Anterior cingulate cortex (tissue), 58 donors: ENCODE data around the gene MYMX.
"Not testable (repeated sequence)": the region's sequence is repeated elsewhere in the genome, so short reads cannot be mapped to it uniquely, and the experiment has no call there.

Experiments used
- DNase-seq, 58 donors: peaks; one replicate each; lab custom pipeline; 2025; lab: John Stamatoyannopoulos, UW

MYMX gene

DNA sequence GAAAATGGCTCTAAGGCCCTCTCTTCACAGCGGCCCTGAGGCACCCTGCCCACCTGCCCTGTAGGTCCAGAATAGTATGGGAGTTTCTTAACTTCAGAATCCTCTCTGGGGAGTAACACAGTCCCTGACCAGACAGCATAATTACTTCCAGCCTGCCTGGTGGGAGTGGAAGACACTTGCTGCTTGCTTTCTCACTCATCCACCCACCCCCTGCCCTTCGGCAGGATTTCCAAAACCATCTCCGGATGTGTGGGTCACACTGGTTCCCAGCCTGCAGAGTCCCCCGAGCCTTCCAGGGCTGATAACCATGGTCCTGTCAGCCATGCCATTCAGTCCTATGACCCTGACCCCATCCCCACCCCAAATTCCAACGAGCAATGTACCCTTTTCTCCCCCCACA is 12.1 kb downstream of the MYMX start:
- DNase-seq: no peak

DNA sequence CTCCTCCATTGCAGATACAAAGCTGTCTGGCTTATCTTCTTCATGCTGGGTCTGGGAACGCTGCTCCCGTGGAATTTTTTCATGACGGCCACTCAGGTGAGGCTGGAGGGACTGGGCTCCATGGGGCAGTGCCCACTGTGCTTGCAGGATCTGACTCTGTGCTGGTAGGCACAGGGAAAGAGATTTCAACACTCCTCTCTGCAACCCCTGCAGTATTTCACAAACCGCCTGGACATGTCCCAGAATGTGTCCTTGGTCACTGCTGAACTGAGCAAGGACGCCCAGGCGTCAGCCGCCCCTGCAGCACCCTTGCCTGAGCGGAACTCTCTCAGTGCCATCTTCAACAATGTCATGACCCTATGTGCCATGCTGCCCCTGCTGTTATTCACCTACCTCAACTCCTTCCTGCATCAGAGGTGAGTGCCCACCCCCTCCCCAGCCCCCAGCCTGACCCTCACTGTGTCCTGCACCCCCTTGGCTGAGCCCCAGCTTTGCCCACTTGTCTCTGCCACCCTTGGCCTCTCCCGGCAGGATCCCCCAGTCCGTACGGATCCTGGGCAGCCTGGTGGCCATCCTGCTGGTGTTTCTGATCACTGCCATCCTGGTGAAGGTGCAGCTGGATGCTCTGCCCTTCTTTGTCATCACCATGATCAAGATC is 12.8 kb downstream of the MYMX start:
- DNase-seq: no peak

DNA sequence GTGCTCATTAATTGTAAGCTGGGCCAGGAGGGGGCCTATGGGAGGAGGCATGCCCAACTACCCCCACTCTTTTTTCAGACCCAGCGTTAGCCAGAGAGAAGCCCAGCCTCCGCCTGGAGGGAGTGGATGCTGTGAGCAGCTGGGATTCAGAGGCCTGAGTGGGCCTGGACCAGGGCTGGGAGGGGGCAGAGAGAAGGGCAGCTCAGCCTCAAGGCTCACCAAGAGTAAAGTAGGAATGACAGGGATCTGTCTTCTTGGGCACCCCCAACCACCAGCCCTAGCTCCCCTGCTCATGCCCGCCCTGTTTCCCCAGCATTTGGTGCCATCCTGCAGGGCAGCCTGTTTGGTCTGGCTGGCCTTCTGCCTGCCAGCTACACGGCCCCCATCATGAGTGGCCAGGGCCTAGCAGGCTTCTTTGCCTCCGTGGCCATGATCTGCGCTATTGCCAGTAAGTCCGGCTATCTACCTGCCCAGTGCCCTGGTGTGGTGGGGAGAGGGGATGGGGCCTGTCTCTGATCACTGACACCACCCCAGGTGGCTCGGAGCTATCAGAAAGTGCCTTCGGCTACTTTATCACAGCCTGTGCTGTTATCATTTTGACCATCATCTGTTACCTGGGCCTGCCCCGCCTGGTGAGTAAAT is 13.4 kb downstream of the MYMX start:
- DNase-seq: no peak

DNA sequence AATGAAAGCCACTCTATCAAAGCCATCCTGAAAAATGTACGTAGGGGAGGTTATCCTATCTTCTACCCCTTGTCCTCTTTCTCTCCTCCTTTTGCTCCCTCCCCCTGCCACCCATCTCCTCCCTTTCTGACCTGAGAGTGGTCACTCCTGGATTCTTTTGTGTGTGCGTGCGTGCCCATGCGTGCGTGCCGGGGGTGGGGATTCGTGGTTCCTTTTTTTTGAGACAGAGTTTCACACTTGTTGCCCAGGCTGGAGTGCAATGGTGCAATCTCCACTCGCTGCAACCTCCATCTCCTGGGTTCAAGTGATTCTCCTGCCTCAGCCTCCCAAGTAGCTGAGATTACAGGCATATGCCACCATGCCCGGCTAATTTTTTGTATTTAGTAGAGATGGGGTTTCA is 14.7 kb downstream of the MYMX start:
- DNase-seq: not testable (repeated sequence)

DNA sequence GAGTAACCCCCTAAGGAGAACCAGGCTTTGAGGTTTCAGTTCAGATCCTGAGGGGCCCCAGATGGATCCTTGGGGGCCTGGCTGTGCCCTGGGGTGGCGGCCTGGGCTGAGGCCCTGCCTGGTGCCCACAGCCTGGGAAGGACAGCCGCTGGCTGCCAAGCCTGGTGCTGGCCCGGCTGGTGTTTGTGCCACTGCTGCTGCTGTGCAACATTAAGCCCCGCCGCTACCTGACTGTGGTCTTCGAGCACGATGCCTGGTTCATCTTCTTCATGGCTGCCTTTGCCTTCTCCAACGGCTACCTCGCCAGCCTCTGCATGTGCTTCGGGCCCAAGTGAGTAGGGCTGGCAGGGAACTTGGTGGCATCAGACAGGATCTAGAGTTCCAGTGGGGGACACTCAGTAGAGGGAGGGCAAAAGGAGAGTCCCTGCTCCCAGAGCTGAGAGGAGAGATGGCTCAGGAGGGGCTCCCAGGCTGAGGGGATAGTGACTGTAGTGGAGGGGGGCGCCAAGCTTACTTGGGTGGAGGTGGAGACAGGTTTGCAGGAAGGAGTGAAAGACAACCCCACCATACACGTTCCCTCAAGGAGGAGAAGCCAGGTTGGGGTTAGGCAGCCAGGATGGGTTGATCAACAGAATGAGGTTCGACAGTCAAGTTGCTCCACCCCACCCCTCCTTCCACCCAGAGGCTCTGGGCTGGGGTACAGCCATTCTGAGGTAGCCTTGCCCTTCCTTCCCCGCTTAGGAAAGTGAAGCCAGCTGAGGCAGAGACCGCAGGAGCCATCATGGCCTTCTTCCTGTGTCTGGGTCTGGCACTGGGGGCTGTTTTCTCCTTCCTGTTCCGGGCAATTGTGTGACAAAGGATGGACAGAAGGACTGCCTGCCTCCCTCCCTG is 16.2 kb downstream of the MYMX start:
- DNase-seq: no peak

DNA sequence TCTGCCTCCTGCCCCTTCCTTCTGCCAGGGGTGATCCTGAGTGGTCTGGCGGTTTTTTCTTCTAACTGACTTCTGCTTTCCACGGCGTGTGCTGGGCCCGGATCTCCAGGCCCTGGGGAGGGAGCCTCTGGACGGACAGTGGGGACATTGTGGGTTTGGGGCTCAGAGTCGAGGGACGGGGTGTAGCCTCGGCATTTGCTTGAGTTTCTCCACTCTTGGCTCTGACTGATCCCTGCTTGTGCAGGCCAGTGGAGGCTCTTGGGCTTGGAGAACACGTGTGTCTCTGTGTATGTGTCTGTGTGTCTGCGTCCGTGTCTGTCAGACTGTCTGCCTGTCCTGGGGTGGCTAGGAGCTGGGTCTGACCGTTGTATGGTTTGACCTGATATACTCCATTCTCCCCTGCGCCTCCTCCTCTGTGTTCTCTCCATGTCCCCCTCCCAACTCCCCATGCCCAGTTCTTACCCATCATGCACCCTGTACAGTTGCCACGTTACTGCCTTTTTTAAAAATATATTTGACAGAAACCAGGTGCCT is 16.9 kb downstream of the MYMX start:
- DNase-seq: peak in 2 of 58 donors; percentile 29 to 63

DNA sequence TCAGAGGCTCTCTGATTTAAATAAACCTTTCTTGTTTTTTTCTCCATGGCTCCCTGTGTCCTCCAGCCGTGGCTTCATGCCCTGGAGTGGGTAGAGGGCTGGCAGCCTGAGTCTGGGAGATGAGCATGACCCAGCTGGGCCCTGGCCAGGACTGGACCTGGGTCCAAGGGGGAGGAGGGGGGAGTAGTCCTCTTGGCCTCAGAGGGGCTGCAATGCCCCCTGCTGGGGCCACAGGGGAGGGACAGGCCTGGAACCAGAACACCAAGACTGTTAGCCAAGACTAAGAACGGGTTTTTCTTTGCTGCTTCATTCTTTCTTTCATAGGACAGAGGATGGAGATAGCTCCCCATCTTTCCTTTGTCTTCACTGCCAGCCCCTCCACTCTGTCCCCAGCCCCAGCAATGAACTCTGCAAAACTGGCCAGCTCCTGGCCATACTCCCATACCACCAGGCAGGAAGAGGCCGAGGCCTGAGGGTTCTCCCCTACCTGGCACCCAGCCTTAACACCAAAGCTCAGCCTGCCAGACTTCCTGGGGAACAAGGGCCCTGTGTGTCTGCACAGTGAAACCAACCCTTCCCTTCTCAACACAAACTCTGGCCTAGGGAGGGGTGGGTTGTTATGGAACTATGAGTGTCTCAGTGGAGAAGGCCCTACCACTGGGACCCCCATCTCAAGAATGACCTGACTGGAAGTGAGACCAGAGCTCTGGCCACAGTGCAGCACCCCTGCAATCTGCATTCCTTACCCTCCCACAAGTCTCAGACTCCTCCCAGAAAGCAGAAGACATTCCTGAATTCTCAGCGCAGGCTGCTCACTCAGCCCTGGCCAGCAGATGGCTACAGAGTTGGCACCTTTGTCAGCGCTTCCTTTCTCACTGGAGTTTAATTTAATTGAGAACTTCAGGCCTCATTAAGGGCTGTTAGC is 17.6 kb downstream of the MYMX start:
- peak in 54 of 58 donors; percentile 42 to 89 (median 80) for DNase-seq

DNA sequence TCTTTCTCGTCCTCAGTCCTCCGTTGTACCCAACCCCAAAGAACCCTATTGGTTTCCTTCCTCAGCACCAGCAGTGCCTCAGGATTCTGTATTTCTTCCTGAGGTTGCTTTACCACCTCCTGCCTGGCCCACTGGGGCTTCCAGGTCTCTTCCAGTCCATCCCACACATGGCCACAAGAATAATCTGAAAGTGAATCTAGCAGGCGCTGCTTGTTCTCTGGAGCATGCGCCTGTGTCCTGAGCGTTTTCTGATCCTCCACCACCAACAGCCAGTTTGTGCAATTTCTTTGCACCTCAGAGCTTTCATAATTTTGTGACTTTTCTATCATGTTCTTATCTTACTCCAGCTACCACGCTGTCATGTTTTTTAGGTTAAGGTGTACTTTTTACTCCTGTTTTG is 18.5 kb downstream of the MYMX start:
- no peak for DNase-seq

DNA sequence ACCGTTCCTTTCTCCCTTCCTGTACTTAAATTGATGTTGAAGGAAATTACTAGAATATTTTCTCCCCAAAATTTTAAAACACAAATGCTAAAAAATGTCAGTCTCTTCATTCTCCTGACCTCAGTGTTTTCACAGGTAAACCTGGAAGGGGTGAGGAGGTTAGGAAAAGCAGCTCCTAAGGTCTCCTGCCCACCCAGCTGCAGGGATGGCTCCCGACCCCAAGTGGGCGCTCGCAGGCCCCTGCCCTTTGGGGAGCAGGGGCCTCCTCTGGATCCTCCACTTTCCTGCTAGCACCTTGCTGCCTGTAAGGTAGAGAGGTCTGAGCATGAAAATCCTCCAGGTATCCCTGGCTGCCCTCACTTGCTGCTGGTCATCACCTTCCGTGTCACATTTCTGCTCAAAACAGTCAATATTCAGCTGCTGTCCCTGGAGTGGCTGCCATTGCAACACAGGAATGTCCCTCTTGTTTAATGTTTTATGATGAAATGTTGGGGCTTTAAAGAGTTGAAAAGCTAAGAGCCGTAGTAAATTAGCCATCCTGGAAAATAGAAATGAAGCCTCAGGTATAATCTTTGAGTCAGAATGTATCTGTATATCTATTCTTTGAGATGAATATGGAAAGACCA is 19.3 kb downstream of the MYMX start:
- DNase-seq: no peak

DNA sequence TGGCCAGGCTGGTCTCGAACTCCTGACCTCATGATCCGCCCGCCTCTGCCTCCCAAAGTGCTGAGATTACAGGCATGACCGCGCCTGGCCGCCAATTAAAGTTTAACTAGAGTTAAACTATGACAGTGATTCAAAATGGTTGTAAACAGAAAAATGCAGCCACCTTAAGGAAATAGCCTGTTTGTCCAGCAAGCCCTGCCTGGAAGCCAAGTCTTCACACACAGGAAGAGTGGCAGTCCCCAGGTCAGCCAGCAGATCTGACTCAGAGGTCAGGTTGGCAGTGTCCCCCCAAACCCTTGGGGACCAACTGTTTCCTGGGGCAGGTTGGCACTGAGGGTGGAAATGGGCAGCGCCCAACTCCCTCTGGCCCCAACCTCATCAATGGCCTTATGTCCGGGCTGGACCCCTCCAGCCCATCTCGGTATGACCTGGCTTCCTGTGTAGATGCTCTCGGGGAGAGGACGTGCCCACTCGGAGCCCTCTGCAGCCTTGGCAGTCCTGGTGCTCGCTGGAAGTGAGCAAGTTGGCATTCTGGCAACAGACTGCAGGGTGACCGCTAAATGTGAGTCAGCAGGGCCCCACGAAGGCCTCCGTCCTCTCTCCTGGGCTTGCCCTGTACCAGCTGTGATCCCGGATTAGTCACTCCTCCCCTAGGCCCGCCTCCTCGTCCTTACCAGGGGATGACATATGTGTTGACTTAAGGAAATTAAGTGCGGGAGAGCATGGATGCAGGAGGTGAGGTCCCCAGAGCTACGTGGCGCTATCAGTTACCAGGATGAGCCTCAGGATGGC is 20.5 kb downstream of the MYMX start:
- DNase-seq: peak in 49 of 58 donors; percentile 21 to 89 (median 65)

DNA sequence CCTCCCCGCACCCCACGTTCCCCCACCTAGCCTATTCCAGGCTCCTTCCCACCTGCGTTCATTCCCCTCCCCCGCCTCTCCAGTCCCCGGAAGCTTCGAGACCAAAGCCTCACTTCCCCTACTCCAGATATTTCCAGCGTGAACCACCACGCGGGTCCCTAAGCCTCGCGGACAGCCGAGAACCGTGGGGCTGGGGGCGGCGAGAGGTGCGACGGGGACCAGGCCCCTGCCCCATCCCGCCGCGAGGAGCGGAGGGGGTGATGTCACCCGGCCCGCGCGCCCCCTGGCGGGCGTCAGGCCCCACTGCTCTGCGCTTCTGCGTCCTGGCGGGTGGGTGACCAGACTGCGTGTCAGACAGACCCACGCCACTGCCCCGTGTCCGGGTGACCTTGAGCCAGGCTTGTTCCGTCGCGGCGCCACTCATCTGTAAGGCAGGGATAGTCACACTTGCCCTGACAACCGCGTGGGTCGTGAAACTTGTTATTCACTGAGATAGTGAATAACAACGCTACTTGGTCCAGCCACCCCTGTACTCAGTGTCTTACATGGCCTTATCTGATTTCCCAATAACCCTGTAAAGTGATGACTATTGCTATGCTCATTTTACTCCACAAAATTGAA is 21.2 kb downstream of the MYMX start:
- DNase-seq: peak in 54 of 58 donors; percentile 28 to 86 (median 71)

DNA sequence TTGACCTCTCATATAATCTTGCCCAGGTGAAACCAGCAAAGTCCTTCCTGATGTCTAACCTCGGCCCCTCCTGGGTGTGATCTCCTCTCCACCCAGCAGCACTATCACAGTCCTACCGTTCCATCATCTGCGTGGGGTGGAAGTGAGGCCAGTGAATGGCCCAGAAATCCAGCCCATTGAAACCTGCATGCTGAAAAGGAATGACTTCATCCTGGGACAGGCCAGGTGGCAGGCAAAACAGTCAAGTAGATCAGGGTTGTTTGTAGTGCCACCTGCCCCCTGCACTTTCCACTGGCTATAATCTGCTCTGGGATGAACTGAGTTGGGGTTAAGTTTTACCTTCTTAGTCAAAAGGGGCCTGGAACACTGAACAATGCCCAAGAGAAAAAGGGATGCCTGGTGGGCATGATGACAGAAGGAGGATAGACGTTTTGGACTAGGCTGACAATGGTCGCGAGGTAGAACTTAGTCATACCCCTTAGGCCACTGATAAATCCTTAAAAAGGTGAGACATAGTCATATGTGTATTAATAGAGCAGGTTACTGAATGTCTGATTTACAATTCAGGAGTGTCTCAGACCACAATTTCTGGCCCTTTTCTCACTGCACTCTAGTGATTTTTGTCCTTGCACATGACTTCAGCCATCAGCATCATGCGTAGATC is 22.1 kb downstream of the MYMX start:
- no peak for DNase-seq

DNA sequence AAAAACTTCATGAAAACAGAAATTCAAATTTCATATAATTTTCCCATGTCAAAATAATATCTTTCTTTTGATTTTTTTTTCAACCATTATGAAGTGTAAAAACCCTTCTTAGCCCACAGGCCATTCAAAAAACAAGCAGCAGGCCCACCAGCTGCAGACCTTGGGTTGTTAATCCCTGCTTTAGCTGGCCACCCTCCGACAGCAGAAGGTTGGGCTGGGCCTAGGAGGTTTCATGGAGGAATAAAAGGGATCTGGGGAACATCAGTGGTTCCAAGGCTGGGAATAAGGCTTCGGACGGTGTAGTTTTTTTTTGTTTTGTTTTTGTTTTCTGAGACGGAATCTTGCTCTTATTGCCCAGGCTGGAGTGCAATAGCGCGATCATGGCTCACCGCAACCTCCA is 26.6 kb downstream of the MYMX start:
- no peak for DNase-seq

DNA sequence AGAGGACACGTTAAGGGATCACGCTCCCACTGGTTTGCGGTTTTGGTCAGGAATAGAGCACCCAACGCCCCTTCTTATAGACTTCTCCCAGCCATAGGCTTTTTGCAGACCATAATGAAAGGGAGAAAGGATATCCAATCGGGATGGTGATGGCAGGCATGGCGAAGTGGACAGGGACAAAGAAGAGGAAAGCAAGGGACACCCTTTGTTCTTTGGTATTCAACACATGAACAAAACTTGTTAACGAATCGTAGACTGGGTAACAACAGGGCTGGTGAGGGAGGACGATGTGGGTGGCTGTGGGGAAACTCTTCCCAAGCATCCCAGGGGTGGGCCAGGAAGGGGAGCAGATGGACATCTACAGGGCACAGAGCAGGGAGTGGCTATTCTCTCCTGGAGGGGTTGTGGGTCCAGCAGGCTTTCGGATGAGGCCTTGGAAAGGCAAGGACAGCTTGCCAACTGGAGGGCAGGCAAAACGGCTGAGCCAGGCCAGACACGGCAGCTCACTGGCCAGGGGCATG is 28.7 kb downstream of the MYMX start:
- DNase-seq: peak in 4 of 58 donors; percentile 53 to 76 (median 66)

DNA sequence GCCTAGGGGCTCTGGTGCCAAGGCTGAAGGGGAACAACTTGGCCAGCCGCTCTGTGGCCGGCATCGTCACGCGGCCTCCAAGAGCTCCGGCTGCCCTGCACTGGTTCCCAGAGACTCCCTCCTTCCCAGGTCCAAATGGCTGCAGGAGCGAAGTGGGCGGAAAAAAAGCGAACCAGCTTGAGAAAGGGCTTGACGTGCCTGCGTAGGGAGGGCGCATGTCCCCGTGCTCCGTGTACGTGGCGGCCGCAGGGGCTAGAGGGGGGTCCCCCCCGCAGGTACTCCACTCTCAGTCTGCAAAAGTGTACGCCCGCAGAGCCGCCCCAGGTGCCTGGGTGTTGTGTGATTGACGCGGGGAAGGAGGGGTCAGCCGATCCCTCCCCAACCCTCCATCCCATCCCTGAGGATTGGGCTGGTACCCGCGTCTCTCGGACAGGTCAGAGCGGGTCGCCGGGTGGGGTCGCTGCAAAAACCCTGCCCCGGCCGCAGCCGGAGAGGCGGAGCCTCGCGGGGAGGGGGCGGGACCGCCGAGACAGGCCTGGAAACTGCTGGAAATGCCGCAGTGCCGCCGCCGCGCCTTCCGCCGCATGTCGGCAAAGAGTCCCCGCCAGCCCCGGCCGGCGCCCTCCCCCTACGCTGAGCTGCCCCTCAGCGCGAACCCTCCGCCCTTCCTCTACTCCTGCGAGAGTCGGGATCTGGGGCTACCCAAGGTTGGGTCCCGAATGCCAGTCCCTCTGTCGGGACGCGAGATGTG is 29.4 kb downstream of the MYMX start:
- peak; percentile 36 to 94 (median 84) for DNase-seq

DNA sequence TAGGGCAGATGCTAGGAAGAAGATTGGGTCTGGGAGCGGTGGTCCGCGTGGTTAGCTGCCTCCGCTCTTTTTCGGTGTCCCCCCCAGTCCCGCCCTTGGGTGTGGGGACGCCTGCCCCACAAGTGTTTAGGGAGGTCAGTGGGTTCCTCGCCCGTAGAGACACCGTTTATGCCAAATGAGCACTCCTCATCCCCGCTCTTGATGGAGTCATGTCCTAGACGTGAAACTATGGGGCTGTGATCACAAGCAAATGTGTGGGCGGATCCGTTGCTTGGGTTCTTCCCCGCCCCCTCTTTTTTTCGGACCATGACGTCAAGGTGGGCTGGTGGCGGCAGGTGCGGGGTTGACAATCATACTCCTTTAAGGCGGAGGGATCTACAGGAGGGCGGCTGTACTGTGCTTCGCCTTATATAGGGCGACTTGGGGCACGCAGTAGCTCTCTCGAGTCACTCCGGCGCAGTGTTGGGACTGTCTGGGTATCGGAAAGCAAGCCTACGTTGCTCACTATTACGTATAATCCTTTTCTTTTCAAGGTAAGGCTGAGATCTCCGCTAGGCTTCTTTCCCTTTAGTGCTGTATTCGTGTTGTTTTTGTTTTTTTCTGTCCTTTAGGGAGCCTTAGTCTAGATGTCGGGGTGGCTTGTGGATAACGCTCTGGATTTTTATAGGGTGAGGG is 30.1 kb downstream of the MYMX start, which contains the start of gene HSP90AB1:
TSS of gene HSP90AB1 (plus strand) at position 439 of the 675 bp plus-strand sequence. CDS start 1,529 bp downstream, outside the sequence.
- peak; percentile 55 to 96 (median 90) for DNase-seq
